Measurements from ENCODE around the gene RMDN2.
A peak's percentile ranks its signal among the peaks of the same experiment; 100 is the strongest.

Gene RMDN2

DNA sequence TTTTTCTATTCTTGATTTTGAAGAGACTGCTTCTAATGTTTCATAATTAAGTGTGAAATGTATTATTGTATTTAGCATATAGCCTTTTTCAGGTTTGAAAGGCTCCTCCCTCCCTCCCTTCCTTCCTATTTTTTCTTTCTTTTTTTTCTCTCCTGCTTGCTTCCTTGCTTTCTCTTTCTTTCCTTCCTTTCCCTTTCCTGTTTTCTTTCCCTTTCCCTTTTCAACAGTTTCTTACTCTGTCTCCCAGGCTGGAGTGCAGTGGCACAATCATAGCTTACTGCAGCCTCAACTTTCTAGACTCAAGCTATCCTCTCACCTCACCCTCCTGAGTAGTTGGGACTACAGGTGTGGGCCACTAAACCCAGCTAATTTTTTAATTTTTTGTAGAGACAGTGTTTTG, 44.6 kb downstream of the RMDN2 start:
- ChIA-PET CTCF (interaction anchor here (1.4 kb wide), 1 partner anchor 12 kb away, joined by 6 read pairs; no protein-coding TSS in a partner anchor), POLR2A (no interaction called here)
- no peak for DNase-seq (ENCODE audit: extremely low spot score)
- TF ChIP-seq, protein P1, sequence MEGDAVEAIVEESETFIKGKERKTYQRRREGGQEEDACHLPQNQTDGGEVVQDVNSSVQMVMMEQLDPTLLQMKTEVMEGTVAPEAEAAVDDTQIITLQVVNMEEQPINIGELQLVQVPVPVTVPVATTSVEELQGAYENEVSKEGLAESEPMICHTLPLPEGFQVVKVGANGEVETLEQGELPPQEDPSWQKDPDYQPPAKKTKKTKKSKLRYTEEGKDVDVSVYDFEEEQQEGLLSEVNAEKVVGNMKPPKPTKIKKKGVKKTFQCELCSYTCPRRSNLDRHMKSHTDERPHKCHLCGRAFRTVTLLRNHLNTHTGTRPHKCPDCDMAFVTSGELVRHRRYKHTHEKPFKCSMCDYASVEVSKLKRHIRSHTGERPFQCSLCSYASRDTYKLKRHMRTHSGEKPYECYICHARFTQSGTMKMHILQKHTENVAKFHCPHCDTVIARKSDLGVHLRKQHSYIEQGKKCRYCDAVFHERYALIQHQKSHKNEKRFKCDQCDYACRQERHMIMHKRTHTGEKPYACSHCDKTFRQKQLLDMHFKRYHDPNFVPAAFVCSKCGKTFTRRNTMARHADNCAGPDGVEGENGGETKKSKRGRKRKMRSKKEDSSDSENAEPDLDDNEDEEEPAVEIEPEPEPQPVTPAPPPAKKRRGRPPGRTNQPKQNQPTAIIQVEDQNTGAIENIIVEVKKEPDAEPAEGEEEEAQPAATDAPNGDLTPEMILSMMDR (IDR thresholded peaks at IDR 0.05; ENCODE audit: control extremely low read depth, extremely low read depth, low read depth, missing control alignments): no peak

DNA sequence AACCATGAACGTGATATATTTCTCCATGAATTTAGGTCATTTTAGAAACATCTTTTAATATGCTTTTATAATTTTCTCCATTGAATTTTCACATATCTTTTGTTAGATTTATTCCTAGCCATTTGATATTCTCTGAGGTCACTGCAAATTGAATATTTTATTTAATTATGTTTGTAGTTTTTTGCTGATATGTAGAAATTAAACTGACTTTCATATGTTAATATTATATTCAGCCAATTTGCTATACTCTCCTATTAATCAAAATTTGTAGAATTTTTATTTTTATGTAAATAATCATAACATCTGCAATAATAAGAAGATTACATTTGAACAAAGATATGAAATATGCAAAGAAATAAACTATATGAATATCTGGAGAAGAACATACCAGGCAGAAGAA, 46.9 kb downstream of the RMDN2 start:
- no peak for DNase-seq (ENCODE audit: extremely low spot score)
- POLR2A ChIA-PET: no interaction called here
- CTCF ChIA-PET: interaction anchor here (1.9 kb wide), 1 partner anchor 13 kb away, joined by 4 read pairs; no protein-coding TSS in a partner anchor
- TF ChIP-seq, protein P1 (IDR thresholded peaks at IDR 0.05; ENCODE audit: control extremely low read depth, extremely low read depth, low read depth, missing control alignments): no peak

DNA sequence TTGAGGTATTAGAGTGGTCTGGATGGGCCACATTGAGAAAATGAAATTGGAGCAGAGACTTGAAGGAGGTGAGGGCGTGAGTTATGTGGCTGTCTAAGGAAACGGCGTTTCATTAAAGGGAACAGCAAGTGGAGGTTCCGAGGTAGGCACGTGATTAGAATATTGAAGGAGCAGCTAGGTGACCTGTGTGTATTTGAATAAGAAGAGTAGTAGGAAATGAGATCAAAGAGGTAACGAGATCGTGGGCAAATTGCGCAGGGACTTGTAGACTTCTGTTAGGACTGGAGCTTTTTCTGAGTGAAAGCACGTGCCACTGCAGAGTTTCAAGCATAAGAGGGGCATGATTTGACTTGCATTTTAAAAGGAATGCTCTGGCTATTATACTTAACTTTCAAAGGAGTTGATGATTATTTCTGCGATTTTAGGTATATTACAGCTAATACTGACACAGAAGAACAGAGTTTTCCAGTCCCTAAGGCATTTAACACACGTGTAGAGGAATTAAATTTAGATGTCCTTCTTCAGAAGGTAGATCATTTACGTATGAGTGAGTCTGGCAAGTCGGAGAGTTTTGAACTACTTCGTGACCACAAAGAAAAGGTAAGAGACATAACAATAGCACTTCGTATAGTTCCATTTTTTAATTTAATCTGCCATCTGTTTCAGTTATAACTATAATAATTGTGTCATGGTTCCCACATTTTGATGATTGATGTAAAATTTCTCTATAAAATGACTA, 48.7 kb downstream of the RMDN2 start:
- CTCF ChIA-PET: interaction anchor here (1.0 to 1.9 kb wide), 3 partner anchors 12 to 301 kb away, joined by 3 to 6 read pairs (median 5); no protein-coding TSS in a partner anchor
- TF ChIP-seq, protein P1 (IDR thresholded peaks at IDR 0.05; ENCODE audit: control extremely low read depth, extremely low read depth, low read depth, missing control alignments): no peak
- DNase-seq (ENCODE audit: extremely low spot score): no peak
- POLR2A ChIA-PET: no interaction called here

DNA sequence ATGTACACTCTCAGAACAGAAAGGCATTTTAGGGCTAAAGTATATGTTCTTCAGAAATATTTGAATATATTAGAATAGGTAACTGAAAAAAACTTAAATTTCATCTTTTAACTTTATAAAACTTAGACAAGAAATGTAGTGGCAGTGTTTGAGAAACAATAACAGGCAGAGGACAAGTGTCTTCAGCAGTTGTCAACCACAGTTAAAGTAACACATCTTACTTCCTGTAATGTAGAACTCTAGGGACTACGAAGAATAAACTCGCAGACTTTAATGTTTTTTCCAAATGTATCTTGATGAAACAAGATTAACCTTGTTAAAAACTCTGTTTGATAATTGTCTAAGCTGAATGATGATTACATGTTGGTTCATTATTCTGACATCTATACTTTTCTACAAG, 50.7 kb downstream of the RMDN2 start:
- ChIA-PET CTCF (interaction anchor here (1.0 kb wide), 1 partner anchor 299 kb away, joined by 3 read pairs; no protein-coding TSS in a partner anchor), POLR2A (no interaction called here)
- no peak for DNase-seq (ENCODE audit: extremely low spot score)
- TF ChIP-seq, protein P1 (IDR thresholded peaks at IDR 0.05; ENCODE audit: control extremely low read depth, extremely low read depth, low read depth, missing control alignments): no peak

DNA sequence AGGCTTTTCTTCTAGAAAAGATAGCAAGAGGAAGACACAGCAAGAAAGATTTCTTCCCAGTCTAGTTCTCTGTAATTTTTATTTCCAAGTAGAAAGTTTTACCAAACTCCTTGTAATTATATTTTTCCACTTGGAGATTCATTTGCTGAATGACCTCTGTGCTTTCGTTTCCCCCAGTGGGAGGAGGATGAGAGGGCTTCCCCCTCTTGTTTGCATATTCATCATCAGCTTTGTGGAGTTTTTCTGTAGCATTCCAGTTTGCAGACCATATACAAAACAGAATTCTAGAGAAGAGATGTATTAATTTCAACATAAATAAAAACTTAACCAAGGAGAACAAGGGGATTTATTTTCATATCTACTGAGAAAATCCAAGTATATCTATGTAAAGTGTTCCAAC, 51.3 kb downstream of the RMDN2 start:
- ChIA-PET POLR2A (no interaction called here), CTCF (no interaction called here)
- no peak for DNase-seq (ENCODE audit: extremely low spot score)
- TF ChIP-seq, protein P1 (IDR thresholded peaks at IDR 0.05; ENCODE audit: control extremely low read depth, extremely low read depth, low read depth, missing control alignments): no peak

DNA sequence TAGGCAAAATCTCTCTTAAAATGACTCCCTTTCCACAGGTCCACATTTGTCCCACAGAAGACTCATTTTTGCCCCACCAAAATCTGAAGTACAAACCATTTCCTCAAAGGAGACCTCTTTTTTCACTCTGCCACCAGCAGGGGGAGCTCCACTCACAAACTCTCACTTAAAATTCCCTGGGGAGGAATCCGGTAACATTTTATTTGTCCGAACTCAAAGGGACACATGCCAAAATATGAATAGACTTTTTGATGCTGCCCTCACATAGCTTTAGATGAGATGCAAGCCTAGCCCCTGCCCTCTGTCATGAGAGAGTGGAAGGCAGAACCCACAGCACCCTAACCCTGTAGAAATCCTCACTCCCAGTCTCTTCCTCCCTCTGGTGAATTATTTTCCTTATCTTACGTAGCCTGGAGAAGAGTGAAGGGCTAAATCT, 57.1 kb downstream of the RMDN2 start:
- peak; percentile 24 for DNase-seq (ENCODE audit: extremely low spot score)

More for the DNA sequence above, 57.1 kb downstream of the RMDN2 start:
- POLR2A ChIA-PET: no interaction called here
- CTCF ChIA-PET: interaction anchor here (0.9 to 3.5 kb wide), 15 partner anchors 8 to 526 kb away, joined by 3 to 16 read pairs (median 3); no protein-coding TSS in a partner anchor
- TF ChIP-seq, protein P1 (IDR thresholded peaks at IDR 0.05; ENCODE audit: control extremely low read depth, extremely low read depth, low read depth, missing control alignments): peak; percentile 45

Measured in GM10248 (cell line).